GM18867 (cell line): ENCODE data around the gene STEAP3.

Experiments used
- ATAC-seq: cut with Tn5 transposase; IDR thresholded peaks from one replicate; pipeline ENCODE4 v1.9.1; 2021; ENCODE audit warnings: mild to moderate bottlenecking, moderate library complexity; ENCODE audit not compliant: unreplicated experiment

Gene STEAP3

DNA sequence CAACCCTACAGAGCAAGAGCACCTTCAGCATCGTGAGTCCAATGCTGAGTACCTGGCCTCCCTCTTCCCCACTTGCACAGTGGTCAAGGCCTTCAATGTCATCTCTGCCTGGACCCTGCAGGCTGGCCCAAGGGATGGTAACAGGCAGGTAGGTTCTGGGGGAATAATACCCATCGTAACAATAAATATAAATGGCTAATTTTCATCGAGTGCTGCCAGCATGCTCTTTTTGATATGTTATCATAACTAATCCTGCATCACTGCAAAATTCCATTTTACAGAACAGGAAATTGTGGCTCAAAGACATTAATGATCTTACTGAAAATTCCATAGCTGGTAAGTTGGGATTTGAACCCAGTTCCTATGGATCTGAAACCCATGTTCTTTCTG lies 22.2 kb downstream of the STEAP3 start:
- ATAC-seq, result no peak

- no peak for ATAC-seq
Observed at GRCh38 chr2:119246884-119247843, 23.5 kb downstream of the STEAP3 start.

DNA sequence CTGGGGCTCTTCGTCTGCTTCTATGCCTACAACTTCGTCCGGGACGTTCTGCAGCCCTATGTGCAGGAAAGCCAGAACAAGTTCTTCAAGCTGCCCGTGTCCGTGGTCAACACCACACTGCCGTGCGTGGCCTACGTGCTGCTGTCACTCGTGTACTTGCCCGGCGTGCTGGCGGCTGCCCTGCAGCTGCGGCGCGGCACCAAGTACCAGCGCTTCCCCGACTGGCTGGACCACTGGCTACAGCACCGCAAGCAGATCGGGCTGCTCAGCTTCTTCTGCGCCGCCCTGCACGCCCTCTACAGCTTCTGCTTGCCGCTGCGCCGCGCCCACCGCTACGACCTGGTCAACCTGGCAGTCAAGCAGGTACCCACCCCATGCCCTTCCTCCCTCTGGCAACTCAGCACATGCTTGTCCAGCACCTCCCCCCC lies 24.2 kb downstream of the STEAP3 start:
- ATAC-seq, result no peak

DNA sequence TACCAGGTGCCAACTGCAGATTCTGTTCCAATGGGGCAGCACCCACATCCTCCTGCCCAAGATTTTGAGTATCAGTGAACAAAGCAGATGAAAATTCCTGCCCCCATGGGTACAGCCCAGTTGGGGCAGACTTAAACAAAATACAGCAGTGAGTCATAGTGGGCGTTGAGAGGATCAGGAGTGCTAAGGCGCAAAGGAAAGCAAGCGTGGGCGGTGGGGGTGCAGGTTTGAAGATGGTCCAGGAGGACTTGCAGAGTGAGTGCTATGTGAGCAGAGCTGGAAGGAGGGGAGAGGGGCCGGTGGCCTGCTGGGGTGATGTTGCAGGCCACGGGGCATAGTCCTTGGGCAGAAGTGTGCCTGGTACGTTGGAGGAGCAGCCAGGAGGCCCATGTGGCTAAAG lies 24.7 kb downstream of the STEAP3 start:
- no peak for ATAC-seq

- no peak for ATAC-seq
Observed at GRCh38 chr2:119248751-119249150, 25.1 kb downstream of the STEAP3 start.

DNA sequence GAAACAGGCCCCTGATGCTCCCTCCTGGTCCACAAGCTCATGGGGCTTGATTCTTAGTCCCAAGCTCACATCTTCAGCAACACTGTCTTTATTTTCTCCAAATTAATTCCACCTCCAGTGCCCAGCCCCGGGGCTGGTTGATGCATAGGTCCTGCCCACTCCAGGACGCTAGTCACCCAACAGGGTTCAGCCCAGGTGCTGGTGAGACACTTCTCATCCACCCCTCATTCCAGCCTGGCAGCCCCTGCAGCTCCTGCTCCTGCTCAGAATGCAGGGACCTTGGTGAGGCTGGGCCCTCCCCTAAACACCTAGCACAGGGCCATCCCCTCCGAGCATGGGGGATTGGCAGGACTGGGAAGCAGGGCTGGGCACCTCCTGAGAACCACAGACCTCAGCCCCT lies 25.7 kb downstream of the STEAP3 start:
- no peak for ATAC-seq

DNA sequence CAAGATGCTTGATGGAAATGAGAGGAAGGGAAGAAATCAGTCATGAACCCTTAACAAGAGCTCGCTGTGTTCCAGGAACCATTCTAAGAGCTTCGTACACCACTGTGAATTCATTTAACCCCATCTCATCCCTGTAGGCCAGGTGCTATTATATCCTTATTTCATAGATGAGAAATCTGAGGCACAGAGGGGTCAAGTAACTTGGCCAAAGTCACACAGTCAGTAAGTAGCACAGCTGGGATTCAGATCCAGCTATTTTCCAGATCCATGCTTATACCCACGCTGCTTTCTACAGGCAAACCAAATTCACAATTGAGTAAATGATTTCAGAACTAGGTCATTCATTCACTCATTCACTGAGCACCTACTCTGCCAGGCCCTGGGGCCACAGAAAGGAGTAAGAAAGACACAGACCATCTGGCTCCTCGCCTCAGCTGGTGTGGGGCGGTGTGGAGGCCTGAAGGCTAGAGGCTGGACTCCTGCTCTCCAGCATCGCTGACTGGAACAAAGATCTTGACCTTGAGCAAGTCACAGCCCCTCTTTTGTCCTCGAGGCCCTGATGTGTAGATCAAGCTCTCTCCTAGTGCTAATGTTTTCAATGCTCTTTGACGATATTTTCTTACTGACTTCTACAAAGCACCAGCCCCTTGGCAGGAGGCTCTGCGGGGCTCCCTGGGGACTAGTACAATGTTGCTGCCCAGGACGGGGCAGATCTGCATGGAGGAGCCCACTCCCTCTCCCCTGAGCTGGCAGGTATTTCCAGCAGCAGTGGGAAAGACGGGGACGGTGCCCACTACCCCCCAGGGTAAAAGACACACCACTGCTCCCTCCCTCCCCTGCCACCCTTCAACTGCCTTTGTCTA lies 26.5 kb downstream of the STEAP3 start:
- ATAC-seq, result no peak

DNA sequence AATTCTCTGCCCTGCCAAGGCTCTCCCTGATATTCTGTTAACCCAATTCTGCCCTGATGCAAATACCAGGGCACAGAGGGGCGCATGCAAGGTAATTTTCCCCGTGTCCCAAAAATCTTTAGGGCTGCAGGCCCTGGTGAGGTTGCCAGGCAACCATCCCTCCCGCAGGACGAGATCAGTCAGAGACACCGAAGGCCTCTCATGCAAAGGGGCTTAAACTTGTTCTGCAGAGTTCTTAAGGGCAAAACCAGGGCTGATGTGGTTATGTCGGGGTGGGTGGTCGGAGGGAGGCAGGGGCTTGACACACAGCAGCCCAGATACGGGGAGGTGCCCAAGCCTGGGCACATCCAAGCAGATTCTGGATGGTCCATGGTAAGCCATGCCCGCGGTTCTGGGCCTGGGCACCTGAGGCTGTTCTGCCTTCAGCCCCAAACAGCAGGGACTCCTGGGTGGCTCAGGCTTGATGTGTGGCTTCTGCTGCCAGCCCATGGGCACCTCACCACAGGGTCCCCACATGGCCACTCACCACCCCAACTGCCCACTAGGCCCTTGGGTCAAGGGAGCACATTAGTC lies 27.2 kb downstream of the STEAP3 start:
- ATAC-seq, result no peak

- no peak for ATAC-seq
Observed at GRCh38 chr2:119251652-119252051, 28.0 kb downstream of the STEAP3 start.

DNA sequence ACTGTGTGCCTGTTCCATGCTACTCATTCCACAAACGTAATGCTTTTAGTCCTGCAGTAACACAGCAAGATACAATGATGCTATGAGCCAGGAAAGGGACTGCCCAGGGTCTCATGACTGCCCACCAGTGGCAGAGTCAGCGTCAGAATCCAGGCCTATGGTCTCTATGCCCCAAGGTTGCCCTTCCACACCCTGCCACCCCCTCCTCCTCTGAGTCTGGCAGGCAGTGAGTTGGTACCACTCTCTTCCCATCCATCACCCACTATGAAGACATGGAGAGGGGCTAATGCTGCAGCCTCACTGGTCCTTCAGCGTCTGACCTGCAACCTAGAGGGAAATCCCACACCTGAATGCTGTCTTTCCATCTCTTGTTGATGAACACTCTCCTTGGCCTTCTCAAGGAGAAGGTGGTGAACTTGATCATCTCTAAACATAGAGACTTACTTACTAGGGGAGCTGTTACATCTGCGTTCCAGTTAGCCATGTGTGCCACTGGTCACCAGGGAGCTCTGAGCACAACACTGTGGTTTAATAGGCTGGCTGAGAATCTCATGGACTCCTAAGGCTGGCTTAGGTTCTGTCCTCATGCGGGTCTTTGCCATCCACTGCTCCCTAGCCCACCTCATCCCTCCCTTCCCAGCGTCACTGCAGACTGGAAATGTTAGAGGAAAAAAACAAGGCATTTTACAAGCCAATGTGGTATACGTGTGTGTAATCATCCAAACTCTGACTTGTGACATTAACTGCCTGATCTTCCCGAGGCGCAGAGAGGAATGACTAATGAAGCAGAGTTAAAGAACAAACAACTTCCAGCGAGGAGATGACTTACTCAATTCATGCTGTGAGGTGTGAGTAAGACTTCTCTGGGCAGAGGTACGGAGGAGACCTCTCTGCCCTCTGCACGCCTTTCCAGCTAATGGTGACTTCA lies 28.8 kb downstream of the STEAP3 start:
- no peak for ATAC-seq

- no peak for ATAC-seq
Observed at GRCh38 chr2:119253114-119253702, 29.6 kb downstream of the STEAP3 start.

DNA sequence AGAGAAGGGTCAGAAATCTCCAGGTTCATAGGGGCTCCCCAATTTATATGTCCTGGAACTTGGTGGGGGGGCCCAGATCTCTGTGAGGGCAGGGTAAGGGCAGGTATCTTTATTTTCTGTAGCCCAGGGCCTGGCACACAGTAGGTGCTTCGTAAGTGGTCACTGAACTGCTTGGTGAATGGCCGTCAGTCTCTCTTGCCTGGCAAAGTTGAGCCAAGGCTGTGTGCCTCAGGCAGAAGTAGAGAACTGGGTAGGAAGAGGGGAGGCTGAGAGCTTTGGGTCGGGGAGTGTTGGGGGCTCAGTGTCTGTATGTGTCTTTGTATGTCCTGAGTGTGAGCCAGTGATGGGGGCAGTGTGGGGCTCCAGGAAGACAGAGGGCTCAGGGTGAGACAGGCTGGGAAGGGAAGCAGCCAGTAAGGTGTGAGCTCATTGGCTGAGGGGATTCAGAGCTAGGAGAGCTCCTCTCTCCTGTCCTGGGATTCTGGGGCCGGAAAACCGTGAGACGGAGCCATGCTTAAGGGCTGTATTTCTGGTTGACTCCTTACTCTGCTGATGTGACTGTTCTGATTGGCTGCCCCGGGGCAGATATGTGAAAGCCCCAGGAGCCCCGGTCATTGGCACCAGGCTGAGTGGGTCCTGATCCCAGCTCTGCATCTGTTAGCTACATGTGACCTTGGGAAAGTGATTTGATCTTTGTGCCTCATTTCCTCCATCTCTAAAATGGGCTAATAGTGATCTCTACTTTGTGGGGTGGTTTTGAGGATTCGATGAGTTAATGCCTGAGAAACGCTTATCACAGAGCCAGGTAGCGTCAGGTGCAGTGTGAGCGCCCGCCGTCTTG lies 30.3 kb downstream of the STEAP3 start:
- ATAC-seq, result no peak

- no peak for ATAC-seq
Observed at GRCh38 chr2:119254601-119255080, 31.0 kb downstream of the STEAP3 start.

GRCh38 chr2:119255760-119256581 lies 32.3 kb downstream of the STEAP3 start:
- no peak for ATAC-seq

GRCh38 chr2:119256582-119256921 lies 32.9 kb downstream of the STEAP3 start:
- ATAC-seq, result no peak

DNA sequence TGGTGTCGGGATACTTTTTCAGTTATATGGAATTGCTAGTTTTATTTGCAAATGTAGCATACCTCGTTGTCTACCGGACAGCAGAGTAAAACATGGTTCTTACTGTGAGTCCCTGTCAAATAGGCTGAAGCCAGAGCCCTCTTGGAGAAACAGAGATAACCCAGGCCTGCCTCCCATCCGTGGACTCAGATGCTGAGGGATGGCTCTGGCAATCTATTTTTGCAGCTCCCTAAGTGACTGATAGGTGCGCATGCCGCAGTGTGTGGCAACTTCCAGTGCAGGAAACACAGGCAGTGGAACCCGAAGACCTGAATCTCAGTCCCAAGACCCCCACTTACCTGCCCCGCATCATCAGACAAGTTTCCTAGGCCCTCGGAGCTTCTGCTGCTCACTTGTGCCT lies 33.6 kb downstream of the STEAP3 start:
- no peak for ATAC-seq

- no peak for ATAC-seq
Observed at GRCh38 chr2:119259296-119259860, 35.7 kb downstream of the STEAP3 start.
